H1 (cell line): ENCODE measurements around the gene FUBP3. TPM values are rescaled to one million over a fixed set of nuclear protein-coding genes. Genes with fewer than 3 reads are reported as not detected.

ENCODE experiments used
- ASH2L ChIP-seq: fragments of 200-600, 300-600 bp; sonication (generic); IDR thresholded peaks from one replicate; pipeline ENCODE4 v1.7.1; 2017; ENCODE audit warnings: low read length
- BCL11A ChIP-seq, 2 experiments: IDR thresholded peaks; one replicate each; pipeline ENCODE4 v1.6.1; 2011; ENCODE audit warnings: low read depth in 2 of 2, low read length in 2 of 2, mild to moderate bottlenecking in 2 of 2
- BRCA1 ChIP-seq: IDR thresholded peaks from 2 replicates; pipeline ENCODE4 v1.6.1; 2012; ENCODE audit warnings: low read depth, low read length, improper control_type of control experiment
- CHD1 ChIP-seq: IDR thresholded peaks from 2 replicates; pipeline ENCODE4 v1.6.1; 2012; ENCODE audit warnings: low read depth, low read length, improper control_type of control experiment
- CHD7 ChIP-seq: fragments of 300-600 bp; sonication (generic); IDR thresholded peaks from 2 replicates; pipeline ENCODE4 v1.7.1; 2012; ENCODE audit warnings: low read length, moderate library complexity, mild to moderate bottlenecking, inconsistent platforms; ENCODE audit not compliant: insufficient replicate concordance
- JUND ChIP-seq: IDR thresholded peaks from 2 replicates; pipeline ENCODE4 v1.6.1; 2011; ENCODE audit warnings: mild to moderate bottlenecking, improper control_type of control experiment, low read length
- KDM1A ChIP-seq: fragments of 200-600, 300-600 bp; sonication (generic); IDR thresholded peaks from 2 replicates; pipeline ENCODE4 v1.7.1; 2016; ENCODE audit warnings: mild to moderate bottlenecking, low read length, borderline replicate concordance
- KDM4A ChIP-seq: IDR thresholded peaks from one replicate; pipeline ENCODE4 v1.7.1; 2012; ENCODE audit warnings: low read depth, mild to moderate bottlenecking, moderate library complexity, low read length, inconsistent platforms; ENCODE audit not compliant: severe bottlenecking
- MAFK ChIP-seq: IDR thresholded peaks from 2 replicates; pipeline ENCODE4 v1.6.1; 2012; ENCODE audit warnings: low read depth, mild to moderate bottlenecking, improper control_type of control experiment, low read length
- POLR2A ChIP-seq, 2 experiments: IDR thresholded peaks; 1 replicate in 1 of 2; 2 replicates in 1 of 2; pipeline ENCODE4 v1.6.1; 2011; ENCODE audit warnings: low read depth in 2 of 2, low read length in 2 of 2, mild to moderate bottlenecking in 2 of 2; ENCODE audit errors: control extremely low read depth in 1 of 2
- SIN3A ChIP-seq, 2 experiments: IDR thresholded peaks in 1 of 2; conservative IDR thresholded peaks in 1 of 2; 2 replicates each; pipeline ENCODE4 v1.6.1; 2011 to 2012; ENCODE audit warnings: low read length in 2 of 2, improper control_type of control experiment in 1 of 2, low read depth in 1 of 2, mild to moderate bottlenecking in 1 of 2
- TEAD4 ChIP-seq: IDR thresholded peaks from 2 replicates; pipeline ENCODE4 v1.6.1; 2012; ENCODE audit warnings: low read depth, low read length, inconsistent platforms, mixed read lengths
- polyA plus RNA-seq, 7 experiments: library from polyadenylated mRNA; depleted of rRNA in 3 of 7; stranded (reverse) in 5 of 7; unstranded in 2 of 7; fragments of >200 nt in 5 of 7; fragments of 200-250 nt in 2 of 7; gene quantifications; 1 replicate in 5 of 7; 2 replicates in 1 of 7; 4 replicates in 1 of 7; pipeline versions ENCODE4 v1.2.1 to v1.2.3, GENCODE V29; 2011 to 2013; ENCODE audit warnings: missing spikeins in 2 of 7, mixed read lengths in 2 of 7
- total RNA-seq: library from RNA; stranded (reverse); fragmentation: NEBNext Ultra II Directional; extraction: Animal tissue kit (Norgen Biotek cat#: 25700); gene quantifications from 2 replicates; pipeline ENCODE4 v1.2.1, GENCODE V29; 2021

FUBP3 gene
- total and polyA plus RNA-seq, 2 of the 8 experiments (the other 6 are each of a cell fraction or from before 2014, with no cell fraction given), result 23.7 to 76.4 TPM

GRCh38 chr9:130659699-130660248, 80.4 kb downstream of the FUBP3 start (continued):
- TF ChIP-seq CHD7 (no peak), SIN3A (conservative IDR thresholded peaks at IDR 0.05 in 1 of 2, IDR thresholded peaks at IDR 0.05 in 1 of 2; ENCODE audit: low read depth in 1 of 2, low read length in 2 of 2) (0 out of 4 replicates have a peak, but pooled peaks of 1 of the 2 experiments have one; percentile 41), KDM4A (peak; percentile 28), MAFK (no peak), JUND (no peak), BCL11A (IDR thresholded peaks at IDR 0.05; ENCODE audit: low read depth in 2 of 2, low read length in 2 of 2) (no peak), TEAD4 (0 out of 2 replicates have a peak, but pooled peaks have one; percentile 1), ASH2L (peak; percentile 39), POLR2A (IDR thresholded peaks at IDR 0.05; ENCODE audit: control extremely low read depth in 1 of 2, low read depth in 2 of 2, low read length in 2 of 2) (no peak), KDM1A (0 out of 2 replicates have a peak, but pooled peaks have one; percentile 56), CHD1 (no peak), BRCA1 (no peak)
